ACHN (cell line): ENCODE measurements around the gene OR2M3.
A peak's percentile ranks its signal among the peaks of the same experiment; 100 is the strongest.
"Not testable (repeated sequence)": the region's sequence is repeated elsewhere in the genome, so short reads cannot be mapped to it uniquely, and the experiment has no call there.

Experiments
- DNase-seq: peaks from one replicate; pipeline ENCODE4 v3.0.0-alpha.2; 2015
- in situ Hi-C: cut with HindIII; loops from 2 replicates; pipeline ENCODE4 v1.10.0; 2017; ENCODE audit warnings: low sequenced_read_pairs, low pct_ligation_motif_present, low pct_unique_long_range_greater_than_20kb

The OR2M3 gene, protein sequence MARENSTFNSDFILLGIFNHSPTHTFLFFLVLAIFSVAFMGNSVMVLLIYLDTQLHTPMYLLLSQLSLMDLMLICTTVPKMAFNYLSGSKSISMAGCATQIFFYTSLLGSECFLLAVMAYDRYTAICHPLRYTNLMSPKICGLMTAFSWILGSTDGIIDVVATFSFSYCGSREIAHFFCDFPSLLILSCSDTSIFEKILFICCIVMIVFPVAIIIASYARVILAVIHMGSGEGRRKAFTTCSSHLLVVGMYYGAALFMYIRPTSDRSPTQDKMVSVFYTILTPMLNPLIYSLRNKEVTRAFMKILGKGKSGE

GRCh38 chr1:248196965-248197364 is at the start of gene OR2M3:
Gene OR2M3 (plus strand): TSS chr1:248197265. CDS start chr1:248203068, 5,803 bp downstream.
- no peak for DNase-seq
- in situ Hi-C loops, result no loop called here

DNA sequence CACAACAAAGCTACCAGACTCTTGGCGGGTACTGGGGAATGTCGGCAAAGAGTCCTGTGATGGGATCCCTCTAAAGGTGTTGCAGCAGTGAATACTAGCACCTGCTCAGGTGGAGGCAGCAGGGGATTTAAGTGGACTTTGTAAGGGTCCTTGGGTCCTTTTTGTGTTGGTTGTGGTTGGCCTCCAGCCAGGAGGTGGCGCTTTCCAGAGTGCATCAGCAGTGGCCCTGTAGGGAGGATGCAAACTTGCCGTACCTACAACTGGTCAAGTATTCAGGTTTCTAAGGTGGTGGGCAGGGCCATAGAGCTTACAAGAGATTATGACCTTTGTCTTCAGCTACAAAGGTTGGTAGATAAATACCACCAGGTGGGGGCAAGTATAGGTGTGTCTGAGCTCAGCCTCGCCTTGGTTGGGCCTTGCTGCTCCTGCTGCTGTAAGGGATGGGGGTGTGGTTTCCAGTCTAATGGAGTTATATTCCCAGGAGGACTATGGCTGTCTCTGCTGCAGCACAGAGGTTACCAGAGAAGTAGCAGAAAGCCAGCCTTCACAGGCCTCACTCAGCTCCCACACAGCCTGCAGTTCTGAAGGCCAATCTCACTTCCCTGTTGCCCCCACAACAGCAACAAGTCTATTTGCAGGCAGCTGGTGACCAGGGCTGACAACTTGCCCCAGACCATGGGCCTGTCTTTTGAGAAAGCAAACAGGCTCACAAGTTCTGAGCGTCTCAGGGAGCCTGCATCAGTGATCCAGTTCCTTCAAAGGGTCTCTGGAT is 44.8 kb upstream of the OR2M3 start:
- DNase-seq, result no peak
- in situ Hi-C loops, result no loop called here

DNA sequence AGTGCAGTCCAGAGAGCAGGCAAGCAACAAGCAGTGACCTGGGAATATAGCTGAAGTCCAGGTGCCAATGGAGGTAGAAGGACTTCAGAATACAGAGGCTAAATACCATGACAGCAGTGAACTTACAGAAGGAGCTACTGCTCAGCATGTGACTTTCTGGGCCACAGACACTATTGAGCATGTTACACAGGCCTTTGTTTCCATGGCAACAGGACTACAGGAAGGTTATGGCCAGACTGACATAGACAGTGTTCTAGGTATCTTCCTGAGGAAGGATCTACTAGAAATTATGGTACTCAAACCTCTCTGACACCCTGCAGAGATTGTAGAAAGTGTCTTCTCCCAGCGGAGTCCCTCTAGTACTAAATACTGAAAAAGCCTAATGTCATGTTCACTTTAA is 41.1 kb upstream of the OR2M3 start:
- in situ Hi-C loops, result no loop called here
- DNase-seq, result no peak

GRCh38 chr1:248158758-248159157 is 38.3 kb upstream of the OR2M3 start:
- in situ Hi-C loops, result no loop called here
- DNase-seq, result no peak

- no peak for DNase-seq
- in situ Hi-C loops, result no loop called here
These were observed 33.0 kb upstream of the OR2M3 start for GRCh38 chr1:248164031-248164430.

DNA sequence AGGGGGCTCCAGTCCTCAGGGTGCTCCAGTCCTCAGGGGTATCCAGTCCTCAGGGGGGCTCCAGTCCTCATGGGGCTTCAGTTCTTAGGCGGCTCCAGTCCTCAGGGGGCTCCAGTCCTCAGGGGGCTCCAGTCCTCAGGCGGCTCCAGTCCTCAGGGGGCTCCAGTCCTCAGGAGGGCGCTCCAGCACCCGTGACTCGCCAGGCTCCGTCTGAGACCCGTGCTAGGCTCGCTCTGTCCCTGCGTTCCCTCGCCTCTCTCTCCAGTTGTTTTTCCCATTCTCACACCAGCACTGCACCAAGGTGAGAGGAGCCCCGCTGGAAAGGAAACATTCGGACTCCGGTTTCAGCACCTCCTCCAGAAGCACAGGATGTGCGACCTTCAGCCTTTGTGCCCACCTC is 31.9 kb upstream of the OR2M3 start:
- DNase-seq, result no peak
- in situ Hi-C loops, result no loop called here

DNA sequence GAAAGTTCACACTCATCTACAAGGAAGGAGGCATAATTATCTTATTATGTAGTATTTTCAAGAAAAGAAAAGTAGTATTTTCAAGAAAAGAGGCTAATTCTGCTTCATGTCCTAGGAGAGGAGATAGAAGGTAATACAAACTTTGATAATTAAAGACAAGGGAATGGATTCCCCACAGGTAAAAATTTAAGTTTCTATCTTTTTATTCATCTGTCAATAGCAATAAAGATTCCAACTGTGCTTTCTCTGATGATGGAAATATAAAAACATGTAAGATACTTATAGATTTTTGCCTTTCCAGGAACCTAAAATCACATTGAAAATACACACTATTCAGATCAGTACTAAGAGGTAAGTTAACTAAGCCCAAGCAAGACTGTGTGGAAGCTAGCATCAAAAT is 22.5 kb upstream of the OR2M3 start, which contains the start of gene OR2M2:
TSS of gene OR2M2 (plus strand) at position 301 of the 400 bp plus-strand sequence. CDS start 5,165 bp downstream, outside the sequence.
- in situ Hi-C loops, result no loop called here
- no peak for DNase-seq

DNA sequence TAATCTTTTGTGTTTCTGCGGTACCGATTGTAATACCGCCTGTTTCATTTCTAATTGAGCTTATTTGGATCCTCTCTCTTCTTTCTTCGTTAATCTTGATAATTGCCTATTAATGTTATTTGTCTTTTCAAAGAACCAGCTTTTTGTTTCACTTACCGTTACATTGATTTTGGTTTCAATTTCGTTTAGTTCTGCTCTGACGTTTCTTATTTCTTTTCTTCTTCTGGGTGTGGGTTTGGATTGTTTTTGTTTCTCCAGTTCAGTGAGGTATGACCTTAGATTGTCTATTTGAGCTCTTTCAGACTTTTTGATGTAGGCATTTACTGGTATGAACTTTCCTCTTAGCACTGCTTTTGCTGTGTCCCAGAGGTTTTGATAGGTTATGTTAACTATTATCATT is 13.1 kb upstream of the OR2M3 start:
- in situ Hi-C loops, result no loop called here
- no peak for DNase-seq

DNA sequence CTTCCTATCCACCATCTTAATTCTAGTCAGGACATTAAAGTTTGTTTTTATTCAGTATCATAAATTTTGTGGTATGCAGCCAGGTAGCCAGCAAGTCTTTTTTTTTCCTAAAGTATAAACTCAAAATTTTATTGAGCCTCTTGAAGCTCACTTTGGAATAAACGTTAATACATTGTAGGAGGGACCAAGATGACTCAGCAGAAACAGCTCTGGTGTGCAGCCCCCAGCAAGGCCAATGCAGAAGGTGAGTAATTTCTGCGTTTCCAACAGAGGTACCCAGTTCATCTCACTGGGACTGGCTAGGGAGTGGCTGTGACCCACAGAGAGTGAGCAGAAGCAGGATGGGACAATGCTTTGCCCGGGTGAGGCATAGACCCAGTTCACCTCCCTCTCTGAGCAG is 9.7 kb upstream of the OR2M3 start:
- DNase-seq, result no peak
- in situ Hi-C loops, result no loop called here

- in situ Hi-C loops, result no loop called here
- no peak for DNase-seq
These were observed 8.0 kb upstream of the OR2M3 start for GRCh38 chr1:248189026-248189425.

DNA sequence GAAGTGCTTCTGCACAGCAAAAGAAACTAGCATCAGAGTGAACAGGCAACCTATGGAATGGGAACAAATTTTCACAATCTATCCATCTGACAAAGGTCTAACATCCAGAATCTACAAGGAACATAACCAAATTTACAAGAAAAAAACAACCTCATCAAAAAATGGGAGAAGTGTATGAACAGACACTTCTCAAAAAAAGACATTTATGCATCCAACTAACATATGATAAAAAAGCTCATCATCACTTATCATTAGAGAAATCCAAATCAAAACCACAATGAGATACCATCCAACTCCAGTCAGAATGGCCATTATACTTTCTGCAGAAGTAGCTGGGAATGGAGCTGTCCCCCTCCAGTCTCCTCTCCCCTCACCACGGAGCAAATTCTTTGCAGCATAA is 2.9 kb upstream of the OR2M3 start:
- in situ Hi-C loops, result no loop called here
- DNase-seq, result no peak

GRCh38 chr1:248215880-248216279 is 18.8 kb downstream of the OR2M3 start:
- no peak for DNase-seq
- in situ Hi-C loops, result no loop called here

DNA sequence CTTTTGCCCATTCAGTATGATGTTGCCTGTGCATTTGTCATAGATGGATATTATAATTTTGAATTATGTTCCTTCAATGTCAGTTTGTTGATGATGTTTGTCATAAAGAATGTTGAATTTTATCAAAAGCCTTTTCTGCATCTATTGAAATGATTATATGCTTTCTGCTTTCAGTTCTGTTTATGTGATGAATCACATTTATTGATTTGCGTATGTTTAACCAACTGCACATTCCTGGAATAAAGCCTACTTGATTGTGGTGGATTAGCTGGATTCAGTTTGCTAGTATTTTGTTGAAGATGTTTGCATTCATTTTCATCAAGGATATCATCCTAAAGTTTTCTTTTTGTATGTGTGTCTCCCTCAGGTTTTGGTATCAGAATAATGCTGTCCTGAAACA is 28.5 kb downstream of the OR2M3 start:
- in situ Hi-C loops, result no loop called here
- DNase-seq, result no peak

DNA sequence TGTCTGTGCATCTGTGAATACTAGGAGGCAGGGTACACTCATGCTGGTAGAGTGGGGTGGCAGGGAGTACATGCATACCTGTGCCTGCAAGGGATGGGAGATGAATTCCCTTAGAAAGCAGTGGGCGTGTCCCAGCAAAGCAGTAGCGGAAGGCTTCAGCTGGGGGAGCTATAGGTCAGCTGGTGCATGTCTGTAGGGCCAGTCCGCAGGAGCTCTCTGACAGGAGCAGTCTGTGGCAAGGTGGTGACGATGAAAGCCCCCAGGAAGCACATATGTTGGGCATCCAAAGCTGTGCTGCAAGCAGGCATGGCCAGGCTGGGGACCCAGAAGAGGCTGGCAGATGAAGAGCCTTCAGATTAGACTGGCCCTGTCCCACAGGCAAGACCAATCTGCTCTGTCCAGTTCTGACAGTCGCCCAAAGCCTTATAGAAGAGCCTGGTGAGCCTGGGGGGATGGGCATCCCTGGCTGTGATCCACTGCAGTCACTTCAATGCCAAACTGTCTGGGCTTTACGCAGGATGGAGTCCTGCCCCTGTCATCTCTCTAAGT is 32.4 kb downstream of the OR2M3 start:
- DNase-seq, result no peak
- in situ Hi-C loops, result no loop called here

- DNase-seq, result no peak
- in situ Hi-C loops, result no loop called here
These were observed 34.1 kb downstream of the OR2M3 start, which contains the start of gene OR2M4 for GRCh38 chr1:248231117-248231516. Gene OR2M4 (plus strand): TSS chr1:248231417. CDS start chr1:248238929, 7,512 bp downstream.

DNA sequence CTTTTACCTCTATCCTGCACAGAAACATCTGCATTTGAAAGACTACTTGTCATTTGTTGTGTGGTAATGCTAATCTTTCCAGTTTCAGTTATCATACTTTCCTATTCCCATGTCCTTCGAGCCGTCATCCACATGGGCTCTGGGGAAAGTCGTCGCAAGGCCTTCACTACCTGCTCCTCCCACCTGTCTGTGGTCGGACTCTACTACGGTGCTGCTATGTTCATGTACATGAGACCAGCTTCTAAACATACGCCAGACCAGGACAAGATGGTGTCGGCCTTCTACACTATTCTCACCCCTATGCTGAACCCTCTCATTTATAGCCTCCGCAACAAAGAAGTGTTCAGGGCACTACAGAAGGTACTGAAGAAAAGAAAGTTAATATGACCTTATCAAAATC is 42.4 kb downstream of the OR2M3 start:
- no peak for DNase-seq
- in situ Hi-C loops, result no loop called here

DNA sequence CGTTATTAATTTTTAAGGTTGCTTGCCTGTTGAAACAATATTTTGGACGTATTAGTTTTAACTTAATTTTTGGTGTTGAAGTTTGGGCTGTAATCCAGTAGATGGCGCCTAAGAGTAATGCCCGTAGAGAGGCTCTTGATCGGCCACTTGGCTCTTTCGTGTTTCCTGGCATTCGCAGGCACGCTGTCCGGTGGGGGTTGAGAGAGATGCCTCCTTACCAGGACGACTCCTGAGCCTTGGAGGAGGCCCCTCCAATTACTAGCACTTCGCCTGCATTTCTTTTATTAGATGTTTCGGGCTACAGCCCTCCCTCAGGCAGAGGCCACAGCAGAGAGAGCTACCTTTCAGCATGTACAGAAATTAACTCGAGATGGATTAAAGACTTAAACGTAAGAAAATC is 46.1 kb downstream of the OR2M3 start:
- in situ Hi-C loops, result no loop called here
- DNase-seq, result peak; percentile 61

DNA sequence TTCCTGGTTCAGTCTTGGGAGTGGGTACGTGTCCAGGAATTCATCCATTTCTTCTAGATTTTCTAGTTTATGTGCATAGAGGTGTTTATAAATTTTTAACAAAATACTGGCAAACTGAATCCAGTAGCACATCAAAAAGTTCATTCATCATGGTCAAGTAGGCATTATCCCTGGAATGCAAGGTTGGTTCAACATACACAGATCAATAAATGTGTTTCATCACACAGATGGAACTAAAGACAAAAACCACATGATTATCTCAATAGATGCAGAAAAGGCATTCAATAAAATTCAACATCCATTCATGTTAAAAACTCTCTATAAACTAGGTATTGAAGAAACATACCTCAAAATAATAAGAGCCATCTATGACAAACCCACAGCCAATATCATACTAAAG is 62.2 kb downstream of the OR2M3 start:
- DNase-seq, in situ Hi-C loops: not testable (repeated sequence)
